WTC11 (cell line): Measurements from ENCODE around the gene FGF12. TPM values are rescaled to one million over a fixed set of nuclear protein-coding genes. Genes with fewer than 3 reads are reported as not detected.

Experiments used
- ATAC-seq: fragments of 200-7000 bp; cut with Tn5 transposase; 2 replicates; pipeline ENCODE4 v1.10.0; 2021; ENCODE audit warnings: mild to moderate bottlenecking, moderate library complexity
- CTCF ChIA-PET: fragments of 300-600 bp; sonication (Branson Sonifier 250); formaldehyde crosslinking; loops from one replicate; lab custom pipeline; 2021; ENCODE audit warnings: antibody characterized with exemption; lab: Charles Lee
- POLR2A ChIA-PET: fragments of 350-600 bp; sonication (Branson Sonifier 250); formaldehyde crosslinking; loops from one replicate; lab custom pipeline; 2021; ENCODE audit warnings: antibody characterized with exemption; lab: Charles Lee
- DNase-seq: peaks from one replicate; pipeline ENCODE4 v3.0.0; 2021; ENCODE audit warnings: low spot score
- H3K27ac Mint-ChIP-seq: 2 replicates; pipeline ENCODE4 v1.8.0; 2021; ENCODE audit warnings: mixed read lengths
- H3K27me3 Mint-ChIP-seq: 2 replicates; pipeline ENCODE4 v1.8.0; 2021; ENCODE audit warnings: low read depth, mild to moderate bottlenecking, moderate library complexity, mixed read lengths
- H3K36me3 Mint-ChIP-seq: 2 replicates; pipeline ENCODE4 v1.8.0; 2021; ENCODE audit warnings: mixed read lengths
- H3K4me1 Mint-ChIP-seq: 2 replicates; pipeline ENCODE4 v1.8.0; 2022; ENCODE audit warnings: mixed read lengths
- H3K4me3 Mint-ChIP-seq: 2 replicates; pipeline ENCODE4 v1.8.0; 2021; ENCODE audit warnings: mild to moderate bottlenecking, moderate library complexity, mixed read lengths
- H3K9me3 Mint-ChIP-seq: 2 replicates; pipeline ENCODE4 v1.8.0; 2021; ENCODE audit warnings: mixed read lengths
- ATF1 ChIP-seq: sonication (generic); formaldehyde crosslinking; IDR thresholded peaks from 2 replicates; pipeline ENCODE4 v1.8.1; 2023; ENCODE audit warnings: mild to moderate bottlenecking, moderate library complexity, missing genetic modification reagents
- CREM ChIP-seq: sonication (generic); formaldehyde crosslinking; IDR thresholded peaks from 2 replicates; pipeline ENCODE4 v1.8.1; 2022; ENCODE audit warnings: mild to moderate bottlenecking, missing genetic modification reagents, moderate library complexity
- KAT7 ChIP-seq: sonication (generic); formaldehyde crosslinking; IDR thresholded peaks from 2 replicates; pipeline ENCODE4 v1.8.1; 2023; ENCODE audit warnings: missing genetic modification reagents, mild to moderate bottlenecking, borderline replicate concordance
- MXD4 ChIP-seq: fragments of 250-450 bp; sonication (Bioruptor Pico); IDR thresholded peaks from 2 replicates; pipeline ENCODE4 v1.8.0; 2021; ENCODE audit warnings: mild to moderate bottlenecking, moderate library complexity, borderline replicate concordance
- PRRX2 ChIP-seq: fragments of 250-450 bp; sonication (Bioruptor Pico); IDR thresholded peaks from 2 replicates; pipeline ENCODE4 v1.8.0; 2021; ENCODE audit warnings: mild to moderate bottlenecking
- SMAD4 ChIP-seq: sonication (generic); formaldehyde crosslinking; IDR thresholded peaks from 2 replicates; pipeline ENCODE4 v1.8.0; 2022; ENCODE audit warnings: mild to moderate bottlenecking, missing genetic modification reagents
- SOX15 ChIP-seq: fragments of 250-450 bp; sonication (Bioruptor Pico); IDR thresholded peaks from 2 replicates; pipeline ENCODE4 v1.9.0; 2021; ENCODE audit warnings: mild to moderate bottlenecking
- SP1 ChIP-seq: sonication (generic); formaldehyde crosslinking; conservative IDR thresholded peaks from 2 replicates; pipeline ENCODE4 v1.8.1; 2022; ENCODE audit warnings: missing genetic modification reagents
- TCF7 ChIP-seq: sonication (generic); formaldehyde crosslinking; IDR thresholded peaks from 2 replicates; pipeline ENCODE4 v1.8.0; 2022; ENCODE audit warnings: mild to moderate bottlenecking, low read depth, missing genetic modification reagents, moderate library complexity
- ZNF121 ChIP-seq: sonication (generic); formaldehyde crosslinking; IDR thresholded peaks from 2 replicates; pipeline ENCODE4 v1.8.0; 2023; ENCODE audit warnings: missing genetic modification reagents
- total RNA-seq: library from RNA; stranded (reverse); gene quantifications from 3 replicates; pipeline ENCODE4 v1.2.3, GENCODE V29; 2021
- TF ChIP-seq, protein P1 (sequence below): fragments of 250-450 bp; sonication (Bioruptor Pico); IDR thresholded peaks from 2 replicates; pipeline ENCODE4 v2.1.2; 2022; ENCODE audit warnings: mild to moderate bottlenecking, moderate library complexity
- TF ChIP-seq, protein P2 (sequence below): fragments of 250-450 bp; sonication (Bioruptor Pico); IDR thresholded peaks from 2 replicates; pipeline ENCODE4 v1.9.0; 2021; ENCODE audit warnings: moderate library complexity, mild to moderate bottlenecking, inconsistent platforms, borderline replicate concordance
- TF ChIP-seq, protein P3 (sequence below): fragments of 250-450 bp; sonication (Bioruptor Pico); IDR thresholded peaks from 2 replicates; pipeline ENCODE4 v1.9.0; 2021; ENCODE audit warnings: mild to moderate bottlenecking, borderline replicate concordance
- TF ChIP-seq, protein P4 (sequence below): sonication (generic); formaldehyde crosslinking; IDR thresholded peaks from 2 replicates; pipeline ENCODE4 v1.8.1; 2023; ENCODE audit warnings: mild to moderate bottlenecking, missing genetic modification reagents
- TF ChIP-seq, protein P5 (sequence below): fragments of 250-450 bp; sonication (Bioruptor Pico); IDR thresholded peaks from 2 replicates; pipeline ENCODE4 v1.8.0; 2021; ENCODE audit warnings: mild to moderate bottlenecking
- TF ChIP-seq, protein P6 (sequence below): fragments of 250-450 bp; sonication (Bioruptor Pico); conservative IDR thresholded peaks from 2 replicates; pipeline ENCODE4 v1.9.0; 2021; ENCODE audit warnings: mild to moderate bottlenecking
- TF ChIP-seq, protein P7 (sequence below): sonication (generic); formaldehyde crosslinking; IDR thresholded peaks from 2 replicates; pipeline ENCODE4 v1.8.1; 2022; ENCODE audit warnings: low read depth, missing genetic modification reagents, borderline replicate concordance

FGF12 gene
- total RNA-seq, 1 experiment from 2014 or later, result 13.5 TPM

DNA sequence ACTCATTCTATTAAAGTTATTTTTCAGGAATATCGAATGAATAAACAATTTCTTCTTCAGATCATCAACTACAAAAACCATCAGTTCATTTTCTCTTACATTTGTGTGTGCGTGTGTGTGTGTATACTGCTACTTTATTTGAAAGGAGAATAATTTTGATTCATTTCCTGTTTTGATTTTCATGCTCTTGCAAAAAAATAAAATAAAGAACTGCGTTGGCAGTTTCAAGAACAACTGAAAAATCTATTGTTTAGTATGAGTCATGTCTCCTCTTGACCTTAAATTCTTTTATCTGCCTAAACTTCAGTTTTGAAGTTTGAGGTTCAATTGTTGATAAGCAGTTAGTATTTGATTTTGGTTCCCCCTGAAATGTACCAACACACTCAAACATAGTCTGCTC, 540.8 kb downstream of the FGF12 start:
- DNase-seq (no peak), ATAC-seq (no peak)
- POLR2A ChIA-PET, result no interaction called here
- H3K9me3 Mint-ChIP-seq, result peaks cover 4% of the 10 kb centered on the region
- peaks cover 32% of the 10 kb centered on the region for H3K4me1 Mint-ChIP-seq
- no peak overlapping the region; the same call in 1 of the 2 replicates for H3K27ac Mint-ChIP-seq
- no peaks in the 10 kb centered on the region for H3K36me3 Mint-ChIP-seq
- no peak for TF ChIP-seq SP1 (CRISPR knock-in tag)
- TF ChIP-seq PRRX2 (CRISPR knock-in tag), result no peak
- TF ChIP-seq, protein P1, sequence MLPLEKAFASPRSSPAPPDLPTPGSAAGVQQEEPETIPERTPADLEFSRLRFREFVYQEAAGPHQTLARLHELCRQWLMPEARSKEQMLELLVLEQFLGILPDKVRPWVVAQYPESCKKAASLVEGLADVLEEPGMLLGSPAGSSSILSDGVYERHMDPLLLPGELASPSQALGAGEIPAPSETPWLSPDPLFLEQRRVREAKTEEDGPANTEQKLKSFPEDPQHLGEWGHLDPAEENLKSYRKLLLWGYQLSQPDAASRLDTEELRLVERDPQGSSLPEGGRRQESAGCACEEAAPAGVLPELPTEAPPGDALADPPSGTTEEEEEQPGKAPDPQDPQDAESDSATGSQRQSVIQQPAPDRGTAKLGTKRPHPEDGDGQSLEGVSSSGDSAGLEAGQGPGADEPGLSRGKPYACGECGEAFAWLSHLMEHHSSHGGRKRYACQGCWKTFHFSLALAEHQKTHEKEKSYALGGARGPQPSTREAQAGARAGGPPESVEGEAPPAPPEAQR (CRISPR knock-in tag), result no peak
- TF ChIP-seq, protein P2, sequence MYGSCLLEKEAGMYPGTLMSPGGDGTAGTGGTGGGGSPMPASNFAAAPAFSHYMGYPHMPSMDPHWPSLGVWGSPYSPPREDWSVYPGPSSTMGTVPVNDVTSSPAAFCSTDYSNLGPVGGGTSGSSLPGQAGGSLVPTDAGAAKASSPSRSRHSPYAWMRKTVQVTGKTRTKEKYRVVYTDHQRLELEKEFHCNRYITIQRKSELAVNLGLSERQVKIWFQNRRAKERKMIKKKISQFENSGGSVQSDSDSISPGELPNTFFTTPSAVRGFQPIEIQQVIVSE, result no peak
- TF ChIP-seq ZNF121 (CRISPR knock-in tag), result no peak
- TF ChIP-seq, protein P3, sequence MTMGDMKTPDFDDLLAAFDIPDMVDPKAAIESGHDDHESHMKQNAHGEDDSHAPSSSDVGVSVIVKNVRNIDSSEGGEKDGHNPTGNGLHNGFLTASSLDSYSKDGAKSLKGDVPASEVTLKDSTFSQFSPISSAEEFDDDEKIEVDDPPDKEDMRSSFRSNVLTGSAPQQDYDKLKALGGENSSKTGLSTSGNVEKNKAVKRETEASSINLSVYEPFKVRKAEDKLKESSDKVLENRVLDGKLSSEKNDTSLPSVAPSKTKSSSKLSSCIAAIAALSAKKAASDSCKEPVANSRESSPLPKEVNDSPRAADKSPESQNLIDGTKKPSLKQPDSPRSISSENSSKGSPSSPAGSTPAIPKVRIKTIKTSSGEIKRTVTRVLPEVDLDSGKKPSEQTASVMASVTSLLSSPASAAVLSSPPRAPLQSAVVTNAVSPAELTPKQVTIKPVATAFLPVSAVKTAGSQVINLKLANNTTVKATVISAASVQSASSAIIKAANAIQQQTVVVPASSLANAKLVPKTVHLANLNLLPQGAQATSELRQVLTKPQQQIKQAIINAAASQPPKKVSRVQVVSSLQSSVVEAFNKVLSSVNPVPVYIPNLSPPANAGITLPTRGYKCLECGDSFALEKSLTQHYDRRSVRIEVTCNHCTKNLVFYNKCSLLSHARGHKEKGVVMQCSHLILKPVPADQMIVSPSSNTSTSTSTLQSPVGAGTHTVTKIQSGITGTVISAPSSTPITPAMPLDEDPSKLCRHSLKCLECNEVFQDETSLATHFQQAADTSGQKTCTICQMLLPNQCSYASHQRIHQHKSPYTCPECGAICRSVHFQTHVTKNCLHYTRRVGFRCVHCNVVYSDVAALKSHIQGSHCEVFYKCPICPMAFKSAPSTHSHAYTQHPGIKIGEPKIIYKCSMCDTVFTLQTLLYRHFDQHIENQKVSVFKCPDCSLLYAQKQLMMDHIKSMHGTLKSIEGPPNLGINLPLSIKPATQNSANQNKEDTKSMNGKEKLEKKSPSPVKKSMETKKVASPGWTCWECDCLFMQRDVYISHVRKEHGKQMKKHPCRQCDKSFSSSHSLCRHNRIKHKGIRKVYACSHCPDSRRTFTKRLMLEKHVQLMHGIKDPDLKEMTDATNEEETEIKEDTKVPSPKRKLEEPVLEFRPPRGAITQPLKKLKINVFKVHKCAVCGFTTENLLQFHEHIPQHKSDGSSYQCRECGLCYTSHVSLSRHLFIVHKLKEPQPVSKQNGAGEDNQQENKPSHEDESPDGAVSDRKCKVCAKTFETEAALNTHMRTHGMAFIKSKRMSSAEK (CRISPR knock-in tag), result no peak
- TF ChIP-seq, protein P4, sequence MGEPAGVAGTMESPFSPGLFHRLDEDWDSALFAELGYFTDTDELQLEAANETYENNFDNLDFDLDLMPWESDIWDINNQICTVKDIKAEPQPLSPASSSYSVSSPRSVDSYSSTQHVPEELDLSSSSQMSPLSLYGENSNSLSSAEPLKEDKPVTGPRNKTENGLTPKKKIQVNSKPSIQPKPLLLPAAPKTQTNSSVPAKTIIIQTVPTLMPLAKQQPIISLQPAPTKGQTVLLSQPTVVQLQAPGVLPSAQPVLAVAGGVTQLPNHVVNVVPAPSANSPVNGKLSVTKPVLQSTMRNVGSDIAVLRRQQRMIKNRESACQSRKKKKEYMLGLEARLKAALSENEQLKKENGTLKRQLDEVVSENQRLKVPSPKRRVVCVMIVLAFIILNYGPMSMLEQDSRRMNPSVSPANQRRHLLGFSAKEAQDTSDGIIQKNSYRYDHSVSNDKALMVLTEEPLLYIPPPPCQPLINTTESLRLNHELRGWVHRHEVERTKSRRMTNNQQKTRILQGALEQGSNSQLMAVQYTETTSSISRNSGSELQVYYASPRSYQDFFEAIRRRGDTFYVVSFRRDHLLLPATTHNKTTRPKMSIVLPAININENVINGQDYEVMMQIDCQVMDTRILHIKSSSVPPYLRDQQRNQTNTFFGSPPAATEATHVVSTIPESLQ (CRISPR knock-in tag), result no peak
- TF ChIP-seq SOX15 (CRISPR knock-in tag), result no peak
- TF ChIP-seq, protein P5, sequence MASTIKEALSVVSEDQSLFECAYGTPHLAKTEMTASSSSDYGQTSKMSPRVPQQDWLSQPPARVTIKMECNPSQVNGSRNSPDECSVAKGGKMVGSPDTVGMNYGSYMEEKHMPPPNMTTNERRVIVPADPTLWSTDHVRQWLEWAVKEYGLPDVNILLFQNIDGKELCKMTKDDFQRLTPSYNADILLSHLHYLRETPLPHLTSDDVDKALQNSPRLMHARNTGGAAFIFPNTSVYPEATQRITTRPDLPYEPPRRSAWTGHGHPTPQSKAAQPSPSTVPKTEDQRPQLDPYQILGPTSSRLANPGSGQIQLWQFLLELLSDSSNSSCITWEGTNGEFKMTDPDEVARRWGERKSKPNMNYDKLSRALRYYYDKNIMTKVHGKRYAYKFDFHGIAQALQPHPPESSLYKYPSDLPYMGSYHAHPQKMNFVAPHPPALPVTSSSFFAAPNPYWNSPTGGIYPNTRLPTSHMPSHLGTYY (CRISPR knock-in tag), result no peak
- no peak for TF ChIP-seq MXD4
- TF ChIP-seq KAT7 (CRISPR knock-in tag), result no peak
- no peak for TF ChIP-seq CREM
- no peak for TF ChIP-seq SMAD4
- TF ChIP-seq ATF1 (CRISPR knock-in tag), result no peak
- H3K27me3 Mint-ChIP-seq, result peaks cover 2% of the 10 kb centered on the region
- peak overlapping the region; percentile 7; the same call in 1 of the 2 replicates for H3K4me3 Mint-ChIP-seq
- CTCF ChIA-PET, result no interaction called here

DNA sequence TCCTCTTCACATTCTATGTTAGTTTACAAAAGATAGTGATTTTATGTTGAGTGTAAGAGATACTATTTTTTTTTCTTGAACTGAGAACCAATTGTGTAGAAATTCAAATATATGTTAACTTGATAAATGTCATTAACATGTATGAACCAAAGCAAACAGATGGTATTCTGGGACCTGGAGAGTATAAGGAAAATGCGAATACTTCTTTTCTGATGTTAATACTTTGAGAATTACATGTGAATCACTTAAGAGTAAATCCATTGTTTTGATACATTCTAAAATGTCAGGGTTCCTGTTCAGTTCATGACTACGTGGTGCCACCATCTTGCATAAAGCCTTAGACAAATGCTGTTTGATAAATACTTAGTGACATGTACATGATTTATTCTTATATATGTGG, 541.3 kb downstream of the FGF12 start:
- Mint-ChIP-seq H3K4me3 (no peak overlapping the region), H3K27me3 (peaks cover 7% of the 10 kb centered on the region)
- TF ChIP-seq, protein P6, sequence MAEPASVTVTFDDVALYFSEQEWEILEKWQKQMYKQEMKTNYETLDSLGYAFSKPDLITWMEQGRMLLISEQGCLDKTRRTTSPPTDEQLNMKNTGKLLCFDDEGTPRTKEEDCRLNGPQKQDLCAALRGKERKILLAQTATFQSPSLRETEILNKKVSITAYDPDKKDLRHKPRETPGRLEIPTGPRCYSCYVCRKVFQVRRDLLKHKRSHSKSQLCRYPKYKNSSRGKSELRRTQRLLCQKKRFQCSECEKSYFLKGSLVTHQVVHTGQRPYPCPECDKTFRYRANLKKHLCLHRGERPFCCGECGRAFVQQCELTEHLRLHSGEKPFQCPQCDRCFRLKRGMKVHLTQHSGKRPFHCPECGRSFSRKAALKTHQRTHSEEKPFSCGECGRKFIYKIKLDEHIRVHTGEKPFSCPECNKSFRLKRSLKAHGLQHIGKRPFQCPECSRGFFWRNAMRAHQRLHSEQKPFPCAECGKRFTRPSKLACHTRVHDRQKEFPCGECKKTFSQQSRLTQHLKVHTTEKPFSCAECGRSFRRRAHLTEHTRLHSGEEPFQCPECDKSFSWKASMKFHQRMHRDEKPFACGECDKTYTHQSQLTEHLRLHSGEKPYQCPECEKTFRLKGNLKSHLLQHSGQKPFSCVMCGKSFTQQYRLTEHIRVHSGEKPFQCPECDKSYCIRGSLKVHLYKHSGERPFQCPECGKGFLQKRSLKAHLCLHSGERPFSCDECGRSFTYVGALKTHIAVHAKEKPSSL (CRISPR knock-in tag), result no peak
- TF ChIP-seq, protein P7, sequence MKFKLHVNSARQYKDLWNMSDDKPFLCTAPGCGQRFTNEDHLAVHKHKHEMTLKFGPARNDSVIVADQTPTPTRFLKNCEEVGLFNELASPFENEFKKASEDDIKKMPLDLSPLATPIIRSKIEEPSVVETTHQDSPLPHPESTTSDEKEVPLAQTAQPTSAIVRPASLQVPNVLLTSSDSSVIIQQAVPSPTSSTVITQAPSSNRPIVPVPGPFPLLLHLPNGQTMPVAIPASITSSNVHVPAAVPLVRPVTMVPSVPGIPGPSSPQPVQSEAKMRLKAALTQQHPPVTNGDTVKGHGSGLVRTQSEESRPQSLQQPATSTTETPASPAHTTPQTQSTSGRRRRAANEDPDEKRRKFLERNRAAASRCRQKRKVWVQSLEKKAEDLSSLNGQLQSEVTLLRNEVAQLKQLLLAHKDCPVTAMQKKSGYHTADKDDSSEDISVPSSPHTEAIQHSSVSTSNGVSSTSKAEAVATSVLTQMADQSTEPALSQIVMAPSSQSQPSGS, result no peak
- TF ChIP-seq TCF7 (CRISPR knock-in tag), result no peak
- TF ChIP-seq, all 79 proteins: peak for 0
- ChIA-PET CTCF (interaction anchor here (1.2 kb wide), 1 partner anchor 259 kb away, joined by 6 read pairs; no protein-coding TSS in a partner anchor), POLR2A (no interaction called here)
- Mint-ChIP-seq H3K4me1 (peaks cover 32% of the 10 kb centered on the region), H3K9me3 (peaks cover 4% of the 10 kb centered on the region), H3K27ac (no peak overlapping the region), H3K36me3 (no peaks in the 10 kb centered on the region)
- ATAC-seq (no peak), DNase-seq (no peak)
